ENCODE measurements around the gene MCOLN2. TPM values are rescaled to one million over a fixed set of nuclear protein-coding genes. Genes with fewer than 3 reads are reported as not detected.

Gene MCOLN2
- total RNA-seq, 2 experiments from 2014 or later, result 104 to 188 TPM

DNA sequence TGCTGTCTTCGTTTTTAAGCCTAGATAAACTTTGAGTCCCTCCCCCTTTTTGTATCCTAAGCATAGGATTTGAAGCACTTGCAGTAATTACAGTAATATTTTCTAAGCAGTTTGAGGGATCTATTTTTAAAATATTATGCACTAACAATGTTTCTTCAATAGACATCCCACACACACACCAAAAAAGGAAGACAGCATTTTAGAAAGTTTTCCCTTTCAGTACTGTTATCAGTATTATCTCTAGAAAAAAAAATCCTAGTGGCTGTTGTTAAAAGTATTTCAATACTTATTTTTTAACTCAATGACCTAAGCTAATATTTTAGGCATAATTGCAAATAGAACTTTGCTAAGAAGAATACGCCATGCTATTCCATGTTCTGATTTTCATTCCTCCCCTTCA is 36.3 kb upstream of the MCOLN2 start:
- BruUV-seq (replicated peaks), result no TSS peak
- TF ChIP-seq, protein P1, sequence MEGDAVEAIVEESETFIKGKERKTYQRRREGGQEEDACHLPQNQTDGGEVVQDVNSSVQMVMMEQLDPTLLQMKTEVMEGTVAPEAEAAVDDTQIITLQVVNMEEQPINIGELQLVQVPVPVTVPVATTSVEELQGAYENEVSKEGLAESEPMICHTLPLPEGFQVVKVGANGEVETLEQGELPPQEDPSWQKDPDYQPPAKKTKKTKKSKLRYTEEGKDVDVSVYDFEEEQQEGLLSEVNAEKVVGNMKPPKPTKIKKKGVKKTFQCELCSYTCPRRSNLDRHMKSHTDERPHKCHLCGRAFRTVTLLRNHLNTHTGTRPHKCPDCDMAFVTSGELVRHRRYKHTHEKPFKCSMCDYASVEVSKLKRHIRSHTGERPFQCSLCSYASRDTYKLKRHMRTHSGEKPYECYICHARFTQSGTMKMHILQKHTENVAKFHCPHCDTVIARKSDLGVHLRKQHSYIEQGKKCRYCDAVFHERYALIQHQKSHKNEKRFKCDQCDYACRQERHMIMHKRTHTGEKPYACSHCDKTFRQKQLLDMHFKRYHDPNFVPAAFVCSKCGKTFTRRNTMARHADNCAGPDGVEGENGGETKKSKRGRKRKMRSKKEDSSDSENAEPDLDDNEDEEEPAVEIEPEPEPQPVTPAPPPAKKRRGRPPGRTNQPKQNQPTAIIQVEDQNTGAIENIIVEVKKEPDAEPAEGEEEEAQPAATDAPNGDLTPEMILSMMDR (conservative IDR thresholded peaks at IDR 0.05; ENCODE audit: low read length), result no peak
- TF ChIP-seq EZH2phosphoT487 (IDR thresholded peaks at IDR 0.05; ENCODE audit: borderline replicate concordance, low read depth, low read length), result no peak
- no peaks in the 10 kb centered on the region for H3K9me3 ChIP-seq (ENCODE audit: low read length)
- no peak overlapping the region for H3K27ac ChIP-seq (ENCODE audit: low read depth, low read length, poor library complexity, severe bottlenecking)
- intact Hi-C loops (cut with micrococcal nuclease; ENCODE audit: unreplicated experiment), result no loop called here
- CTCF ChIA-PET (ENCODE audit: unreplicated experiment), result no interaction called here
- DNase-seq (ENCODE audit: low spot score), result no peak
- H3K9me2 ChIP-seq (ENCODE audit: insufficient read depth, low read length), result no peaks in the 10 kb centered on the region
- H3K36me3 ChIP-seq (ENCODE audit: insufficient read depth, low read length), result no peaks in the 10 kb centered on the region
- no peak overlapping the region for H3K4me3 ChIP-seq (ENCODE audit: low read depth, low read length, poor library complexity, severe bottlenecking)
- H3K4me1 ChIP-seq (ENCODE audit: insufficient read depth, low read length, poor library complexity, severe bottlenecking), result no peaks in the 10 kb centered on the region
- no peak overlapping the region for H2AFZ ChIP-seq (ENCODE audit: low read length)
- H4K20me1 ChIP-seq (ENCODE audit: insufficient read depth, low read length), result no peaks in the 10 kb centered on the region
- H3K79me2 ChIP-seq (ENCODE audit: insufficient read depth, low read depth, low read length), result no peaks in the 10 kb centered on the region
- H3K4me2 ChIP-seq (ENCODE audit: low read length), result no peak overlapping the region
- POLR2A ChIA-PET, result no interaction called here

DNA sequence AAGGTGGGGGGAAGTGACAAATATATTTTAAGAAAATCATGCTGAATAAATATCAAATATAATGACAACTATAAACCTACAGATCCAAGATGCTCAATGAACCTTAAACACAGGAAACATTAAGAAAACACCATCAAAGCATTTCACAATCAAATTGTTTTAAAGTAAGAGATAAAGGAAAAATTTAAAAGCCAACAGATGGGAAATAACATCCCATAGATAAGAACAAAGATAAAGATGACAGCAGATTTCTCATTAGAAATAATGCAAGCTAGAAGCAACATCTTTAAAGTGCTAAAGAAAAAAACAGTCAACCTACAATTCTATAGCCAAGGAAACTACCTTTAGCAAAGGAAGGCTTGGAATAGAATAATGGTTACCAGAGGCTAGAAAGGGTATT is 33.6 kb upstream of the MCOLN2 start:
- Histone ChIP-seq H3K36me3 (ENCODE audit: insufficient read depth, low read length) (no peaks in the 10 kb centered on the region), H3K4me1 (ENCODE audit: insufficient read depth, low read length, poor library complexity, severe bottlenecking) (peaks cover 4% of the 10 kb centered on the region), H3K4me3 (ENCODE audit: low read depth, low read length, poor library complexity, severe bottlenecking) (no peak overlapping the region), H4K20me1 (ENCODE audit: insufficient read depth, low read length) (no peaks in the 10 kb centered on the region), H3K79me2 (ENCODE audit: insufficient read depth, low read depth, low read length) (no peaks in the 10 kb centered on the region), H3K9me2 (ENCODE audit: insufficient read depth, low read length) (no peaks in the 10 kb centered on the region), H3K4me2 (ENCODE audit: low read length) (no peak overlapping the region), H3K9me3 (ENCODE audit: low read length) (no peaks in the 10 kb centered on the region), H3K27ac (ENCODE audit: low read depth, low read length, poor library complexity, severe bottlenecking) (no peak overlapping the region), H2AFZ (ENCODE audit: low read length) (no peak overlapping the region)
- no TSS peak for BruUV-seq (replicated peaks)
- intact Hi-C loops (cut with micrococcal nuclease; ENCODE audit: unreplicated experiment), result no loop called here
- TF ChIP-seq, protein P1 (conservative IDR thresholded peaks at IDR 0.05; ENCODE audit: low read length), result no peak
- TF ChIP-seq EZH2phosphoT487 (IDR thresholded peaks at IDR 0.05; ENCODE audit: borderline replicate concordance, low read depth, low read length), result no peak
- DNase-seq (ENCODE audit: low spot score), result no peak
- CTCF ChIA-PET (ENCODE audit: unreplicated experiment), result no interaction called here
- POLR2A ChIA-PET, result no interaction called here

DNA sequence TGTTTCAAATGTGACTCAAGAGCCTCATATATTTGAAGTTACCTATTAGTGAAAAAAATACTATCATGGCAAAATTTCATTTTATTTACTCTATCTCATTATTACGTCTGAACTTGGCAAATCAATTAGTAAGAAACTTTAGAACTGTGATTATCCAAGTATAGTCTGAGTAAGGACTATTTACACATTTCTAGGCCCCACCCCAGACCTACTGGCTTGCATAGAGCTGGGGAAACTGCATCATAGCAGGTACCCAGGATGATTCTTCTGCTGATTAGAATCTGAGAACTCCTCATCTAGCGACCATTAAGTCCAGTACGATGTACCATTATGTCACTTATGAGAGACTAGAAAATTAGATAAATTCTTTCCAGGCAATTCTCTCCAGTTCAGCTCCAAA is 31.2 kb upstream of the MCOLN2 start:
- ChIA-PET POLR2A (interaction anchor here (0.6 to 1.9 kb wide), 5 partner anchors 9 to 297 kb away, joined by 3 to 6 read pairs (median 4); no protein-coding TSS in a partner anchor), CTCF (ENCODE audit: unreplicated experiment) (interaction anchor here (1.6 kb wide), 2 partner anchors 80 to 83 kb away, joined by 10 to 13 read pairs; no protein-coding TSS in a partner anchor)
- Histone ChIP-seq H3K27ac (ENCODE audit: low read depth, low read length, poor library complexity, severe bottlenecking) (no peak overlapping the region), H3K4me1 (ENCODE audit: insufficient read depth, low read length, poor library complexity, severe bottlenecking) (peaks cover 4% of the 10 kb centered on the region), H4K20me1 (ENCODE audit: insufficient read depth, low read length) (no peaks in the 10 kb centered on the region), H3K36me3 (ENCODE audit: insufficient read depth, low read length) (no peaks in the 10 kb centered on the region), H3K79me2 (ENCODE audit: insufficient read depth, low read depth, low read length) (no peaks in the 10 kb centered on the region), H3K4me2 (ENCODE audit: low read length) (no peak overlapping the region), H3K4me3 (ENCODE audit: low read depth, low read length, poor library complexity, severe bottlenecking) (no peak overlapping the region), H3K9me3 (ENCODE audit: low read length) (no peaks in the 10 kb centered on the region), H2AFZ (ENCODE audit: low read length) (no peak overlapping the region), H3K9me2 (ENCODE audit: insufficient read depth, low read length) (no peaks in the 10 kb centered on the region)
- TF ChIP-seq, protein P1 (conservative IDR thresholded peaks at IDR 0.05; ENCODE audit: low read length), result no peak
- TF ChIP-seq EZH2phosphoT487 (IDR thresholded peaks at IDR 0.05; ENCODE audit: borderline replicate concordance, low read depth, low read length), result no peak
- BruUV-seq (replicated peaks), result no TSS peak
- DNase-seq (ENCODE audit: low spot score), result no peak
- intact Hi-C loops (cut with micrococcal nuclease; ENCODE audit: unreplicated experiment), result no loop called here
